GM15510 (cell line): Measurements from ENCODE around the gene LCE7A.

Experiments used
- POLR2A ChIP-seq: IDR thresholded peaks from 3 replicates; pipeline ENCODE4 v1.6.1; 2011; ENCODE audit warnings: borderline replicate concordance; ENCODE audit not compliant: insufficient read length; ENCODE audit errors: extremely low read depth

LCE7A gene

GRCh38 chr1:152871731-152872126 lies 11.9 kb downstream of the LCE7A start:
- TF ChIP-seq POLR2A = no peak

DNA sequence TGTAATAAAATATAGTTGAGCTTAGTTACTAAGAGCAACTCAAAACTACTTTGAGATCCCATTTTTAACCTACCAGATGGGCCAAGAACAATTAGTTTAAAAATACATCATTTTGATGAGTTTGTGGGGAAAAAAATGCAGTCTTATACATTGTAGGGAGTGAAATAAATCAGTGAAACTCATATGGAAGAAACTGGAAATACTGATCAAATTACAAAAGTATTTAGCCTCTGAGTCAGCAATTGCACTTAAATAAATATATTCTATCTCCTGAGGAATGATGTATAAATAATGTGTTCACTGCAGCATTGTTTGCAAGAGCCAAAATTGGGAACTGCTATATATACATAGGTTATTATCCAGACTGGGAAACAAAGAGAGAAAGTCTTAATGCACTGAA lies 13.7 kb downstream of the LCE7A start:
- TF ChIP-seq POLR2A = no peak

DNA sequence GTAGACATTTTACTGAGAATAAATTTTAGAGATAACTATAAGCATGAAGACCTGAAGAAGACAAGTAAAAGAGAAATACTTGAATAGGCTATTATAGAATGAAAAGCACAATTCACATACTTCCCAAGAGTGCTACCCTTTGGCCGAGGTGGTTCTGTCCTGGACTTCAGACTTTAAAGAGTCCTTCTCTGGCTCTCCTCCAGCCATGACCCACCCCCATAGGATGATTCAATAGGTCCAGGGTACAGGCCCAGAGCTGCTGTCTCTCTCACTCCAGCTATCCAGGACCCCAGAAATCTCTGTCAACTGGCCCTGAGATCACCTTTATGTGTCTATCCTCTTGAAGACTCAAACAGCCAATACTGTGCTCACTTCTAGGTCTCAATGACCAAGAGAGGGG lies 17.0 kb downstream of the LCE7A start:
- no peak for TF ChIP-seq POLR2A

GRCh38 chr1:152878042-152878441 lies 18.2 kb downstream of the LCE7A start, which contains the start of gene SMCP:
SMCP (plus strand) TSS chr1:152878322; CDS start chr1:152884423, 6,101 bp downstream.
- no peak for TF ChIP-seq POLR2A

- TF ChIP-seq POLR2A = no peak
Measured at GRCh38 chr1:152879559-152880198, 19.9 kb downstream of the LCE7A start.

- TF ChIP-seq POLR2A = no peak
Measured at GRCh38 chr1:152880316-152880715, 20.5 kb downstream of the LCE7A start.

DNA sequence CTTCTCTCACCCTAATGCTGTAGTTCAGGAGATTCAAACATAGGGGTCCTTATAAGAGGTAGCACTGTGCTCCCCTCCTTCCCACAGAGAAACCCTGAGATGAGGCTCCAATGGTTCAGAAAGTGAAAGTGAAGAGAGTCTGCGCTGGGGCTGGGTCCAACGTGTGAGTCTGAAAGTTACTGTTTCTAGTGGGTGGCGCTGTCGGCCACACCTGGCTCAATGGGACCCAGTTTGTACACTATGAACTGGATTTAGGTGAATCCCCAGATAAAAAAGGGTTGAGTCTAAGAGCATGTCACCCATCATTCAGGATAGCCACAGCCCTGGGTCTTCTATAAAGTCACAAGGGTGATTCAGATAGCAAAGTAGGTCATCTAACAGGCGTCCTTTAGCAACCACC lies 21.1 kb downstream of the LCE7A start:
- TF ChIP-seq POLR2A = no peak

DNA sequence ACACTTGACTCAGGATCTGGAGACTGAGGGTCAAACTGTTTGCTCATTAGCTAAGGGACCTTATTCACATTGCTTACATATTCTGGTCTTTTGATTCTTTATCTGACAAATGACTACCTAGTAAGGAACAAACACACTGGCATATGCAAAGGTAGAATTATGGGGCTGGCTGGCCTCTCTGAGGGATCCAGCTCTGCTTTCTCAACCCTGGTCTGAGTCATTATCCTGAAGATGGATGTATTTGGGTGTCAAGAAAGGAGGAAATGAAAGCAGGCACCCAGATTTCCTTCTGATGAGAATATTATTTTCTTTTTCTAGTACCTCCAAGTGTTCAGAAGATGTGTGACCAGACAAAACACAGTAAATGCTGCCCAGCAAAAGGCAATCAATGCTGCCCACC lies 24.3 kb downstream of the LCE7A start:
- no peak for TF ChIP-seq POLR2A

DNA sequence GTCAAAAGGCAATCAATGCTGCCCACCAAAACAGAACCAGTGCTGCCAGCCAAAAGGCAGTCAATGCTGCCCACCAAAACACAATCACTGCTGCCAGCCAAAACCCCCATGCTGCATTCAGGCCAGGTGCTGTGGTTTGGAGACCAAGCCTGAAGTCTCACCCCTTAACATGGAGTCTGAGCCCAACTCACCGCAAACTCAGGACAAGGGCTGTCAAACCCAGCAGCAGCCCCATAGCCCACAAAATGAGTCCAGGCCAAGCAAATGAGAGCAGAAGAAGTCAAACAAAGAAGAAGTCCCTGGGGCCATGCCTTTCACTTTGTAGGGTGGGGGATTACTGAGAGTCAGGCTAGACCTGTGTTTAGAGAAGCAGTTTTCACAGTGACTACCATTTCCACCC lies 24.7 kb downstream of the LCE7A start:
- TF ChIP-seq POLR2A = no peak

DNA sequence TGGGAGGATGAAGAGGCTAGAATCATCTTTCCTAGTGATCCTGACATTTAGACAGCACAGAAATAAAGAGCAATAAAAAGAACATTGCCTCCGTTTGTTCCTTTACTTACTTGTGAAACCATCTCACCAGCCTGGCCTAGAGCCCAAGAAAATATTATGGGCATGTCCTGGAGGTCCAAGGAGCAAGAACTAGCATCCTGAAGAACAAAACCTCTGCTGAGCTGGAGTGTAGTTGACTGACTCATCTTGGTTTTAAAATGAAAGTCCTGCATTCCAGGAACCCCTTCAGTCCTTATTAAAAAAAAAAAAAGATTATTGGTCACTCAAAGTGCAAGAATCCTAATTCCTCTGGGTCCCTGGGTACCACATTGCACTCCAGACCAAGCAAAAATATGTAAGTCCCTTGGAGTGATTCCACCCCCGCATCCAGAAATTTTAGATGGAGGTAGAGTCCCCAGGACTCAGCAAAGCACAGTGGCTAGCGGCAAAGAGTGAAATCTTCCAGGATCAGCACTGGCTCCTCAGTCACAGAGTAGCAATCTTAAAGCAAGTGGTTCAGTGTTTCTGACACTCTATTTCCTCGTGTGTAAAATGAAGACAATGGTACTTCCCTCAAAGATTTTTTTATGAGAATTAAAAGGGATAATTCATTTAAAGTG lies 25.3 kb downstream of the LCE7A start:
- TF ChIP-seq POLR2A = no peak

DNA sequence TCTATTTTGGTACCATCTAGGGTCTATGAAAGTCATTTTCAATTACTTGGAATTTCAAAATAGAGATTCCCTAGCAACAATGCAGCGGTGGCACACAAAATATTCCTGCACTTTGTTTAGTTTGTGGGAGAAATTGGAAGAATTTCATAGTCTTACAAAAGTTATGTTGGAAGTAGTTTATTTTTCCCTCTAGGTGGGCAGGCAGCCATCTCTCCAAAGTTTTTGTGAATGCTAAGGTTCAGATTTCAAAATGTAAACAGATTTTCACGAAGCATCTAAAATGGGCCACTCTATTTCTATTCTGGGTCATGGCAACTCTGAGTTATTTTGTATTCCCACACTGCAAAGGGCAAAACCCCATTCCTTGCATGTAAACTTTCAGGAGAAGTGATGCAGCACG lies 26.3 kb downstream of the LCE7A start:
- TF ChIP-seq POLR2A = no peak

DNA sequence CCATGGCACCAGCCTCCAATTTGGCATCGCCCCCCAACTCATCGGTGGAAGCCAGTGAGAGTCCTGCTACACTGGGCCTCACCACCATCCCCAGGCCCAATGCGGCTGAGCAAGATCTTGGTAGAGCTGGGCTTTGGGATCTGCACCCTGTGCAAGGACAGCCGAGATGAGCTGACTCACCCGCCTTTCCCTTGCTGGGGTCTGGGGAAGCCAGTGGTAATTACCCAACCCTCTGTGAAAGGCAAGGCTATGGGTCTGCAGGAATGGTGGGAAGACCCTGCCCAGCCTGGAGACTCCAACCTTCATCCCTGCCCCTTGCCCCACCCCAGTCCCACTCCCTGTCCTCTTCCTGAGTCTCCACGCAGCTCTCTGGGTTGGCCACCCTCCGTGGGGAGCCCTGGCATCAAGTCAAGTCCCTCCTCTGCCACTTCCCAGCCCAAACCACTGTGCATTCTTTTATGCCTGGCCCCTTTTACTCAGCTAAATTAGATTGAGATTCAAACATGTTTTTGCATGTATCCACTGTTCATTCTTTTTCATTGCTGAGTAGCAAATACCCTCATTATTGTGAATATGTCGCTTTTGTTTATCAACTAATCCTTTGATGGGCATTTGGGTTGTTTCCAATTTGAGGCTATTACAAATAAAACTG lies 27.1 kb downstream of the LCE7A start:
- TF ChIP-seq POLR2A = no peak

GRCh38 chr1:152888126-152888525 lies 28.3 kb downstream of the LCE7A start:
- no peak for TF ChIP-seq POLR2A

DNA sequence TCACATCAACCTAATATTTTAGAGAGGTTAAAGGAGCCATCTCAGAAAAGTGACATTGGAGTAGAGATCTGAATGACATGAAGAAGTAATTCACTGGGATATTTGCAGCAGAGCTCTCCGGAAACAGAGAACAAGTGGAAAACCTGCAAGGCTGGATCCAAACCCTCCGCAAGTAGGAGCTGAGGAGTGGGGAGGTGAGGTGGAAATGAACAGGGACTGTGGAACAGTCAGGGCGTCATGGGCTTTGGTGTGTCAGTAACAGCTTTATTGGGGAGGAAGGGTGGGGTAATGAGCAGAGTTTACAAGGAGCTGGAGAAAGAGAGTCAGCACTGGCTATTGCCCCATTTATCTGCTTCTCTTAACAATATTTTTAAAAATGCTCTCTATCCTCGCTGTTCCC lies 39.2 kb downstream of the LCE7A start:
- no peak for TF ChIP-seq POLR2A

DNA sequence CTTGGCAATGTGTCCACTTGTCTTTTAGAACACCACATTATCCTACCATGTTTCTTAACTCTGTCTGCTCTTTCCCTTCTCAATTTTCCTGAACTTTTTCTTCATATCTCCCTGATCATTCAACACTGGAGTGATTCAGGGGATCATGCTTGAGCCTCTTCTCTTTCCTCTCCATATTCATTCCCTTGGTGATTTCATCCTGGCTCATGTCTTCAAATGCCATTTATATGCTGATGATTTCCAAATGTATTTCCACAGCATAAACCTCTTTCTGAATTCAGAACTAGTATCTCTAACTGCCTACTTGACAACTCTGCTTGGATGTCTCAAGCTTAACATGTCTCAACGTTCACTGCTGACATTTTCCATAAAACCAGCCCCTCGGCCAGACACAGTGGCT lies 40.1 kb downstream of the LCE7A start:
- TF ChIP-seq POLR2A = no peak

GRCh38 chr1:152901631-152902030 lies 41.8 kb downstream of the LCE7A start:
- no peak for TF ChIP-seq POLR2A
